HCT116 (cell line): Measurements from ENCODE around the gene PTPRJ. TPM values are rescaled to one million over a fixed set of nuclear protein-coding genes. Genes with fewer than 3 reads are reported as not detected.

Source experiments
- ATAC-seq: fragments of 200-7000 bp; cut with Tn5 transposase; 2 replicates; pipeline ENCODE4 v1.9.1; 2020; ENCODE audit warnings: mild to moderate bottlenecking, moderate library complexity
- BruUV-seq: library from RNA; stranded (reverse); fragments of 400-500 nt; replicated peaks from 2 replicates; lab custom pipeline; 2021; lab: Mats Ljungman, UMichigan
- CTCF ChIA-PET: fragments of 300-600 bp; sonication (Branson Sonifier 250); formaldehyde crosslinking; loops from one replicate; lab custom pipeline; 2021; ENCODE audit warnings: antibody characterized with exemption; lab: Charles Lee
- POLR2A ChIA-PET: fragments of 300-600, 350-600 bp; sonication (Branson Sonifier 250); formaldehyde crosslinking; loops from one replicate; lab custom pipeline; 2021; ENCODE audit warnings: antibody characterized with exemption; lab: Charles Lee
- RAD21 ChIA-PET, 2 experiments: fragments of 300-600 bp; sonication (Branson Sonifier 250); formaldehyde crosslinking; loops; one replicate each; lab custom pipeline; 2023; ENCODE audit warnings: low total read pairs in 2 of 2; ENCODE audit not compliant: uncharacterized antibody in 2 of 2, unreplicated experiment in 2 of 2, low non-redundant PET in 1 of 2; lab: Charles Lee
- DNase-seq: peaks from one replicate; pipeline ENCODE4 v3.0.0-alpha.2; 2010; ENCODE audit warnings: low read depth, low spot score
- H2AFZ ChIP-seq: fragments of 200-600 bp; shearing (Covaris generic), sonication (generic); 2 replicates; pipeline ENCODE4 v1.6.1; 2017; ENCODE audit warnings: low read depth, mixed run types, mixed read lengths, antibody characterized with exemption, low read length; ENCODE audit not compliant: poor library complexity, severe bottlenecking
- H3K27ac ChIP-seq: 2 replicates; pipeline ENCODE4 v1.5.1; 2012; ENCODE audit warnings: low read depth, low read length
- H3K27me3 ChIP-seq: fragments of 200-600 bp; sonication (generic); 2 replicates; pipeline ENCODE4 v1.6.1; 2016; ENCODE audit warnings: mixed run types, low read length, mixed read lengths; ENCODE audit not compliant: insufficient read depth
- H3K36me3 ChIP-seq, 2 experiments: fragments of 200-500 bp in 1 of 2; fragments of 200-600 bp in 1 of 2; sonication (Bioruptor generic) in 1 of 2; sonication (generic) in 1 of 2; 2 replicates each; pipeline versions ENCODE4 v1.5.1 to v1.6.1; 2014 to 2016; ENCODE audit warnings: low read length in 2 of 2, inconsistent platforms in 1 of 2, mixed read lengths in 1 of 2, mixed run types in 1 of 2; ENCODE audit not compliant: insufficient read depth in 2 of 2, control insufficient read depth in 1 of 2
- H3K4me1 ChIP-seq, 2 experiments: fragments of 200-600 bp in 1 of 2; sonication (generic) in 1 of 2; 2 replicates each; pipeline versions ENCODE4 v1.5.1 to v1.6.1; 2012 to 2017; ENCODE audit warnings: low read length in 2 of 2, inconsistent platforms in 1 of 2, mild to moderate bottlenecking in 1 of 2, mixed read lengths in 1 of 2, mixed run types in 1 of 2, moderate library complexity in 1 of 2; ENCODE audit not compliant: insufficient read depth in 2 of 2, control insufficient read depth in 1 of 2
- H3K4me2 ChIP-seq: fragments of 200-600 bp; sonication (generic); 2 replicates; pipeline ENCODE4 v1.6.1; 2017; ENCODE audit warnings: mixed run types, low read length, mixed read lengths
- H3K4me3 ChIP-seq, 2 experiments: fragments of 200-600 bp in 1 of 2; sonication (generic) in 1 of 2; replicated peaks in 1 of 2; 2 replicates each; pipeline ENCODE4 v1.5.1; 2011 to 2016; ENCODE audit warnings: low read length in 2 of 2, control low read depth in 1 of 2, low read depth in 1 of 2, mild to moderate bottlenecking in 1 of 2, mixed read lengths in 1 of 2, mixed run types in 1 of 2
- H3K79me2 ChIP-seq: fragments of 200-600 bp; sonication (generic); 2 replicates; pipeline ENCODE4 v1.6.1; 2017; ENCODE audit warnings: mild to moderate bottlenecking, mixed run types, low read length, moderate library complexity, mixed read lengths; ENCODE audit not compliant: insufficient read depth
- H3K9ac ChIP-seq: fragments of 200-600 bp; sonication (generic); 2 replicates; pipeline ENCODE4 v1.6.1; 2016; ENCODE audit warnings: low read length, mixed read lengths
- H3K9me2 ChIP-seq: fragments of 200-600 bp; sonication (generic), shearing (Covaris generic); 2 replicates; pipeline ENCODE4 v1.6.1; 2017; ENCODE audit warnings: mixed run types, mild to moderate bottlenecking, moderate library complexity; ENCODE audit not compliant: insufficient read depth
- H3K9me3 ChIP-seq, 2 experiments: fragments of 200-500 bp in 1 of 2; fragments of 200-600 bp in 1 of 2; sonication (Bioruptor generic) in 1 of 2; sonication (generic) in 1 of 2; 2 replicates each; pipeline ENCODE4 v1.6.1; 2014 to 2017; ENCODE audit warnings: low read length in 2 of 2, mixed read lengths in 2 of 2, inconsistent platforms in 1 of 2, low read depth in 1 of 2, mild to moderate bottlenecking in 1 of 2, mixed run types in 1 of 2, moderate library complexity in 1 of 2; ENCODE audit not compliant: control insufficient read depth in 1 of 2, insufficient read depth in 1 of 2
- H4K20me1 ChIP-seq: fragments of 200-600 bp; sonication (generic), shearing (Covaris generic); 2 replicates; pipeline ENCODE4 v1.6.1; 2017; ENCODE audit warnings: mixed run types, mild to moderate bottlenecking, moderate library complexity; ENCODE audit not compliant: insufficient read depth
- ATF3 ChIP-seq: IDR thresholded peaks from 2 replicates; pipeline ENCODE4 v1.6.1; 2012
- CBX3 ChIP-seq: IDR thresholded peaks from 2 replicates; pipeline ENCODE4 v1.6.1; 2012; ENCODE audit warnings: low read depth
- CTCF ChIP-seq, 3 experiments: fragments of 200-600 bp in 1 of 3; sonication (generic) in 1 of 3; IDR thresholded peaks in 2 of 3; conservative IDR thresholded peaks in 1 of 3; 2 replicates each; pipeline ENCODE4 v1.5.1; 2012 to 2017; ENCODE audit warnings: low read depth in 2 of 3, low read length in 2 of 3, antibody characterized with exemption in 1 of 3, borderline replicate concordance in 1 of 3, control low read depth in 1 of 3, mild to moderate bottlenecking in 1 of 3, mixed read lengths in 1 of 3, mixed run types in 1 of 3, moderate library complexity in 1 of 3; ENCODE audit not compliant: insufficient read depth in 1 of 3
- EGR1 ChIP-seq: IDR thresholded peaks from 2 replicates; pipeline ENCODE4 v1.6.1; 2012; ENCODE audit warnings: low read depth
- FOSL1 ChIP-seq: IDR thresholded peaks from 2 replicates; pipeline ENCODE4 v1.6.1; 2012; ENCODE audit warnings: low read depth
- JUND ChIP-seq: IDR thresholded peaks from 2 replicates; pipeline ENCODE4 v1.6.1; 2012
- POLR2A ChIP-seq: IDR thresholded peaks from 2 replicates; pipeline ENCODE4 v1.7.0; 2011; ENCODE audit warnings: borderline replicate concordance; ENCODE audit not compliant: insufficient read depth, insufficient read length; ENCODE audit errors: extremely low read depth
- POLR2AphosphoS5 ChIP-seq: IDR thresholded peaks from 2 replicates; pipeline ENCODE4 v1.6.1; 2011; ENCODE audit warnings: mild to moderate bottlenecking, low read depth, low read length, moderate library complexity
- REST ChIP-seq: IDR thresholded peaks from 2 replicates; pipeline ENCODE4 v1.6.1; 2012; ENCODE audit warnings: low read depth
- SP1 ChIP-seq: IDR thresholded peaks from 2 replicates; pipeline ENCODE4 v1.6.1; 2012; ENCODE audit warnings: low read depth
- TCF7L2 ChIP-seq: IDR thresholded peaks from 2 replicates; pipeline ENCODE4 v1.7.0; 2011; ENCODE audit warnings: borderline replicate concordance, inconsistent platforms; ENCODE audit not compliant: insufficient read depth, insufficient read length; ENCODE audit errors: extremely low read depth
- YY1 ChIP-seq: IDR thresholded peaks from 2 replicates; pipeline ENCODE4 v1.6.1; 2011; ENCODE audit warnings: low read length, low read depth, moderate library complexity, mild to moderate bottlenecking; ENCODE audit not compliant: insufficient replicate concordance; ENCODE audit errors: extremely low read depth
- intact Hi-C: fragments of 100-400 bp; cut with micrococcal nuclease; formaldehyde crosslinking; loops from 2 replicates; pipeline ENCODE4 v1.10.0; 2022
- total RNA-seq: library from RNA; stranded (reverse); gene quantifications from one replicate; pipeline ENCODE4 v1.2.1, GENCODE V29; 2021; ENCODE audit not compliant: unreplicated experiment

Gene PTPRJ
- total RNA-seq, 1 experiment from 2014 or later, result 19.1 TPM

- ChIA-PET CTCF (no interaction called here), RAD21 (no interaction called here), POLR2A (no interaction called here)
- ATAC-seq (no peak), DNase-seq (no peak)
- Histone ChIP-seq H3K9ac (no peak overlapping the region), H3K27me3 (no peaks in the 10 kb centered on the region), H3K4me1 (no peaks in the 10 kb centered on the region), H4K20me1 (no peaks in the 10 kb centered on the region), H3K9me2 (no peaks in the 10 kb centered on the region), H2AFZ (no peak overlapping the region), H3K4me3 (no peak overlapping the region), H3K4me2 (no peak overlapping the region), H3K27ac (no peak overlapping the region), H3K36me3 (no peaks in the 10 kb centered on the region), H3K9me3 (no peaks in the 10 kb centered on the region), H3K79me2 (no peaks in the 10 kb centered on the region)
- no TSS peak for BruUV-seq
- TF ChIP-seq JUND (no peak), REST (no peak), CBX3 (no peak)
- intact Hi-C loops, result no loop called here
These were observed 162.5 kb downstream of the PTPRJ start for GRCh38 chr11:48142889-48143288.

- Histone ChIP-seq H3K4me2 (no peak overlapping the region), H3K9me2 (no peaks in the 10 kb centered on the region), H3K79me2 (no peaks in the 10 kb centered on the region), H3K9me3 (no peaks in the 10 kb centered on the region), H3K4me1 (no peaks in the 10 kb centered on the region), H3K27me3 (no peaks in the 10 kb centered on the region), H3K27ac (no peak overlapping the region), H3K36me3 (peaks cover 0 to 4% of the 10 kb centered on the region in 2 experiments; a peak in 1 of 4 replicates), H2AFZ (no peak overlapping the region), H4K20me1 (no peaks in the 10 kb centered on the region), H3K9ac (no peak overlapping the region), H3K4me3 (no peak overlapping the region)
- ATAC-seq, result no peak
- intact Hi-C loops, result no loop called here
- DNase-seq, result no peak
- no TSS peak for BruUV-seq
- ChIA-PET RAD21 (interaction anchor here in 1 of 2 experiments (0.6 kb wide), 1 partner anchor 294 kb away, joined by 3 read pairs; no protein-coding TSS in a partner anchor), CTCF (no interaction called here), POLR2A (no interaction called here)
- TF ChIP-seq YY1 (no peak), ATF3 (no peak), EGR1 (no peak), FOSL1 (no peak), CTCF (IDR thresholded peaks at IDR 0.05 in 2 of 3, conservative IDR thresholded peaks at IDR 0.05 in 1 of 3; ENCODE audit: borderline replicate concordance in 1 of 3, insufficient read depth in 1 of 3, low read depth in 2 of 3, low read length in 2 of 3) (no peak), POLR2A (no peak), TCF7L2 (no peak), POLR2AphosphoS5 (no peak), SP1 (no peak), CBX3 (no peak)
These were observed 168.4 kb downstream of the PTPRJ start for GRCh38 chr11:48148749-48149148.
